SU-DHL-6 (cell line): Measurements from ENCODE around the gene KIAA0319L.

Experiments
- EZH2phosphoT487 ChIP-seq: fragments of 200-600 bp; sonication (generic), shearing (Covaris generic); conservative IDR thresholded peaks from 2 replicates; pipeline ENCODE4 v1.6.1; 2018; ENCODE audit warnings: mild to moderate bottlenecking, antibody characterized with exemption, low read length, moderate library complexity, mixed read lengths
- TF ChIP-seq, protein P1 (sequence below): fragments of 200-600 bp; sonication (generic); IDR thresholded peaks from one replicate; pipeline ENCODE4 v1.5.1; 2017; ENCODE audit warnings: antibody characterized with exemption, mild to moderate bottlenecking, low read length, moderate library complexity; ENCODE audit not compliant: insufficient read depth, poor library complexity, severe bottlenecking

GRCh38 chr1:35497571-35497970 lies 59.6 kb downstream of the KIAA0319L start:
- TF ChIP-seq, protein P1, sequence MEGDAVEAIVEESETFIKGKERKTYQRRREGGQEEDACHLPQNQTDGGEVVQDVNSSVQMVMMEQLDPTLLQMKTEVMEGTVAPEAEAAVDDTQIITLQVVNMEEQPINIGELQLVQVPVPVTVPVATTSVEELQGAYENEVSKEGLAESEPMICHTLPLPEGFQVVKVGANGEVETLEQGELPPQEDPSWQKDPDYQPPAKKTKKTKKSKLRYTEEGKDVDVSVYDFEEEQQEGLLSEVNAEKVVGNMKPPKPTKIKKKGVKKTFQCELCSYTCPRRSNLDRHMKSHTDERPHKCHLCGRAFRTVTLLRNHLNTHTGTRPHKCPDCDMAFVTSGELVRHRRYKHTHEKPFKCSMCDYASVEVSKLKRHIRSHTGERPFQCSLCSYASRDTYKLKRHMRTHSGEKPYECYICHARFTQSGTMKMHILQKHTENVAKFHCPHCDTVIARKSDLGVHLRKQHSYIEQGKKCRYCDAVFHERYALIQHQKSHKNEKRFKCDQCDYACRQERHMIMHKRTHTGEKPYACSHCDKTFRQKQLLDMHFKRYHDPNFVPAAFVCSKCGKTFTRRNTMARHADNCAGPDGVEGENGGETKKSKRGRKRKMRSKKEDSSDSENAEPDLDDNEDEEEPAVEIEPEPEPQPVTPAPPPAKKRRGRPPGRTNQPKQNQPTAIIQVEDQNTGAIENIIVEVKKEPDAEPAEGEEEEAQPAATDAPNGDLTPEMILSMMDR: no peak
- no peak for TF ChIP-seq EZH2phosphoT487
